HG03432 (cell line): ENCODE data around the gene CRTAP.
"Not testable (repeated sequence)": the region's sequence is repeated elsewhere in the genome, so short reads cannot be mapped to it uniquely, and the experiment has no call there.

ENCODE experiments used
- ATAC-seq: cut with Tn5 transposase; IDR thresholded peaks from one replicate; pipeline ENCODE4 v1.9.1; 2021; ENCODE audit warnings: mild to moderate bottlenecking, moderate library complexity; ENCODE audit not compliant: unreplicated experiment

Gene CRTAP

GRCh38 chr3:33099109-33099645 is 14.6 kb upstream of the CRTAP start:
- ATAC-seq = no peak

GRCh38 chr3:33099701-33100100 is 14.1 kb upstream of the CRTAP start:
- no peak for ATAC-seq

DNA sequence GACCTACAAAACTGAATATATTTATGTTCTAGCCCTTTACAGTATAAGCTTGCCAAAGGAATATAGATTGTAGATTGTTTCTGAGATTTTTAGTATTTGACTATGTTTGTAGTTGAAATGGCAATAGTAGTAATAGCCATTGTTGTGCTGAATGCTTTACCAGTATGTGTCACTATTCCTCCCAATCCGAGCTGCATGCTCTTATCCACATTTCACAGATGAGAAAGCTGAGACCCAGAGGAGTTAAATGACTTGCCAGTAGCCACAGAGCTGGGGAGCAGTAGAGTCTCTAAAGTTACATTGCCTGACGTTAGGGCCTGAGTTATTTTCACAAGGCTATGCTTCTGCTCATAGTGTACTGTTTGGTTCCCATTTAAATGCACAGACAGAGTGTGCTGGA is 13.6 kb upstream of the CRTAP start:
- ATAC-seq = no peak

DNA sequence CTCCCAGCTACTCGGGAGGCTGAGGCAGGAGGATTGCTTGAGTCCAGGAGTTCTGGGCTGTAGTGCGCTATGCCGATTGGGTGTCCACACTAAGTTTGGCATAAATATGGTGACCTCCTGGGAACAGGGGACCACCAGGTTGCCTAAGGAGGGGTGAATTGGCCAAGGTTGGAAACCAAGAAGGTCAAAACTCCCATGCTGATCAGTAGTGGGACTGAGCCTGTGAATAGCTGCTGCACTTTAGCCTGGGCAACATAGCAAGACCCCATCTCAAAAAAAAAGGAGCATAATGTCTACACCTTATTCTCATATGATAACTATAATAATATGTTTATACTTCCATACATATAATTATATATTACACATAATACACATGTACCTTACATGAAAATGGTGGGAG is 10.8 kb upstream of the CRTAP start:
- ATAC-seq = no peak

DNA sequence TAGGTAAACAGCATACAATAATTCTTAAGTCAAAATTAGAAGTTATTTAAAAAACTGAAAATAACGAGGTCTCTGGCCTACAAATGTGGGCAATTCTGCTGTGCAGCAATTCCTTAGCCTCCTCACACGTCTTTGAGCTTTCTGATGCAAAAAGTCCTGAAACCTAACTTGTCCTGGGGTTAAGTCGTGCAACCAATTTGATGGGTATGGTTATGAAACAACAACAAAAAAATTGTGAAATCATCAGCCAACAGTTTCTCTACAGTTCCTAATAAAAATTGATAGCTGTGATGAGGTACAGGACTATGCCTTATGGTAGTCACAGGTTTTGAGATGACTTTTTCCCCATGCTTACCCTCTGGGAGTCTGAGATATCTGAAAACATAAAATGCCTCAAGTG is 10.3 kb upstream of the CRTAP start:
- ATAC-seq = no peak

GRCh38 chr3:33104803-33105202 is 9.0 kb upstream of the CRTAP start:
- no peak for ATAC-seq

DNA sequence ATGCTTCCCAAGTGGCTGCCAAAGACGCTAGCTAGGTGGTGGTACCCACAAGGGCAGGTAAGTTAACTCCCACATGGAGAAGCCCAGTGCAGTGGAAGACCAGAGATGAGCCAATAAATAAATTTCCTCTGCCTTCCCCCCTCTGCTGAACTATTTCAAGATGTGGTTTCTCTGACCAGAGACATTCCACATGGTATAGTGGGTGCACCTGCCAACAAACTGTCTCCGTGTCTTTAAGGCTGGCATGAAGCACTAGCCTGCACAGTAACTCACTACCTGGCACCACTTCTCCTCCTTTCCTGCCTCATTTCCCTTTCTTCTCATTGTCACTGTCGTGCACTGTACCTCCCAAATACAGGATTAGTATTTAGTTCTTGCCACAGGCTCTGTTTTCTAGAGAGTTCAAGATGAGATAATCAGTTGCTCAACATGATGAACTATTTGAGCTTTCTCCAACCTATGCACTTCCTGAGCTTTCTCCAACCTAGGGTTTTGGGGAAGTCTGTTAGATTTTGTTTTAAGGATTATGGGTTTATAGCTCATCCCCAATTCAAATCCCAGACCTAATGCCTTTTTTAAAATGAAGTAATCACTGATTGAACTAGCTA is 8.4 kb upstream of the CRTAP start:
- no peak for ATAC-seq

GRCh38 chr3:33106854-33107253 is 7.0 kb upstream of the CRTAP start:
- not testable (repeated sequence) for ATAC-seq

- peak; percentile 32 for ATAC-seq
Measured at GRCh38 chr3:33111581-33111980, 2.2 kb upstream of the CRTAP start.

GRCh38 chr3:33114622-33115023 is 809 bp downstream of the CRTAP start:
- ATAC-seq = no peak

- ATAC-seq = no peak
Measured at GRCh38 chr3:33115024-33115768, 1.4 kb downstream of the CRTAP start.

GRCh38 chr3:33117461-33117860 is 3.6 kb downstream of the CRTAP start:
- no peak for ATAC-seq

GRCh38 chr3:33119891-33120290 is 6.1 kb downstream of the CRTAP start:
- no peak for ATAC-seq

- ATAC-seq = no peak
Measured at GRCh38 chr3:33122991-33123390, 9.2 kb downstream of the CRTAP start.

- no peak for ATAC-seq
Measured at GRCh38 chr3:33124638-33125037, 10.8 kb downstream of the CRTAP start.

GRCh38 chr3:33125840-33126239 is 12.0 kb downstream of the CRTAP start:
- ATAC-seq = no peak

DNA sequence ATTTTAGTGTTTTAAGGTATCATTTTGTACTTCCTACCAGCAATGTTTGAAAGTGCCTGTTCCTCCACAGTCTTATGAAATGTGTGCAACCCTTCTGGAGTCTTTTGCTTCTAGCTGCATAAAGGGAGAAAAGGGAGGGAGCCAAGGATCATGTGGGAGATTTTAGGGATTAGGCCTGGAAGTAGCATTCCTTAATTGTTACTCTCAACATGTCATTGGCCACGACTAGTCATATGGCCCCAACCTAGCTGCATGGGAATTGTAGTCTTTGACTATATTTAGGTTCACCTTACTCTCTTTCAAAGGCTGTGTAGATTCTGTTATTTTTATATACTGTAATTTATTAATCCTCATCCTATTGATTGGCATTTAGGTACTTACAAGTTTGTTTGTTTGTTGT is 14.9 kb downstream of the CRTAP start:
- ATAC-seq = no peak

GRCh38 chr3:33130144-33130543 is 16.3 kb downstream of the CRTAP start:
- ATAC-seq = no peak

GRCh38 chr3:33131331-33132018 is 17.7 kb downstream of the CRTAP start:
- peak; percentile 83 for ATAC-seq

- ATAC-seq = peak; percentile 27
Measured at GRCh38 chr3:33132019-33132360, 18.2 kb downstream of the CRTAP start.

- ATAC-seq = peak; percentile 48
Measured at GRCh38 chr3:33134026-33134625, 20.3 kb downstream of the CRTAP start.

DNA sequence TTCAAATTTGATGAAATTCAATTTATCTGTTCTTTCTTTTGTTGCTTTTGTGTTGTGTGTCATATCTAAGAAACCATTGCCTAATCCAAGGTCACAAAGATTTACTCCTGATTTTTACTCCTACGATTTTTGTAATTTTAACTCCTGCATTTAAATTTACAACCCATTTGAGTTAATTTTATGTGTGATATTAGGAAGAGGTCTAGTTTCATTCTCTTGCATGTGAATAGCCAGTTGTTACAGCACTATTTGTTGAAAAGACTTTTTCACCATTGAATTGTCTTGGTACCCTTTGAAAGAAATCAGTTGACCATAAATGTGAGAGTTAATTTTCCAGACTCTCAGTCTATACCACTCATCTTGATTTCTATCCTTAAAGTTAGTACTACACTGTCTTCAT is 23.9 kb downstream of the CRTAP start:
- no peak for ATAC-seq
